Measurements from ENCODE around the gene CDH11.

Gene CDH11

DNA sequence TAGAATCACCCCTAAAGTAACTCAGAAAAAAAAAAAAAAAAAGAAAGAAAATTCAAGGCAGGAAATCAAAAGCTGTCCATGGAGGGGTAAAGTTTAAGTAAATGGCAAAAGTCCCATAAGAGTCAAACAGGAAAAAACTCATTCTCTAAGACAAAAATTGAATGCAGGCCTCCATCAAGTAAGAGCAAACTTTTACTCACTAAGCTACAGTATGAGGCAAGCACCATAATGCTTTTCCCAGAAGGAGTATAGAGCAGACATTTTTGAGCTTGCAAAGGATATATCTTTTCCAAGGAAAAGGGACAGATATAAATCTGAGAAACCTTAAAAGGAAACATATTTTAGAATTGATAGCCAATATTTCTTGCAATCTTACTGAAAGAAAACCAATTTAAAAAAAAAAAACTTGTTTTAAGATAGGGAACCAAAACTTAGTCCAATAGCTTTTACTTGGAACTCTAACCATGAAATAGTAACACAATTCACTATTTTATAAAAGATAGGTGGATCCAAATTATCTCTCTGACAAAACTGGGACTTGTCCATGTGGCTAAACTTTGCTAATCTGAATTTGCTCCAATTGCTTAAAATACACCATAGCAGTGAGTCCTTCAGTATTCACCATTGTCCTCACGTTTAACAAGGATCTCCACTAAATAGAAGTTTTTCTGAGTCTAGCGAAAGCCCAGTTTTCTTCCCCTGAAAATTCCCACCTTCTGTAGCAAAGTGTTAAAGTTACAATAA is 99.8 kb downstream of the CDH11 start:
- no peak for DNase-seq

DNA sequence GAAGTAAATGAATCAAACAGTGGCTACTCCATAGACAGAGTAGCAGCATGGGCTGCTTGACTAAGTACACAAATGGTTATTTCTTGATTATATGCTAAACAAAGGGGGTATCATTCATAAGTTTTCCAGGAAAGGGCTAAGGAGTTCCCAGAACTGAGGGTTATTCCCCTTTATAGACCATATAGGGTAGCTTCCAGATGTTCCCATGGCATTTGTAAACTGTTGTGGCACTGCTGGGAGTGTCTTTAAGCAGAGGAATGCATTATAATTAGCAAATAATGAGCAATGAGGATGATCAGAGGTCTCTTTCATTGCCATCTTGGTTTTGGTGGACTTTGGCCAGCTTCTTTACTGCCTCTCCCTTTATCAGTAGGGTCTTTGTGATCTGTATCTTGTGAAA is 105.1 kb downstream of the CDH11 start:
- DNase-seq = no peak

GRCh38 chr16:65015599-65015998 is 106.3 kb downstream of the CDH11 start:
- no peak for DNase-seq

- no peak for DNase-seq
Observed at GRCh38 chr16:65012357-65012756, 109.5 kb downstream of the CDH11 start.

GRCh38 chr16:65010125-65010524 is 111.7 kb downstream of the CDH11 start:
- no peak for DNase-seq

GRCh38 chr16:65005696-65006095 is 116.2 kb downstream of the CDH11 start:
- DNase-seq = no peak

DNA sequence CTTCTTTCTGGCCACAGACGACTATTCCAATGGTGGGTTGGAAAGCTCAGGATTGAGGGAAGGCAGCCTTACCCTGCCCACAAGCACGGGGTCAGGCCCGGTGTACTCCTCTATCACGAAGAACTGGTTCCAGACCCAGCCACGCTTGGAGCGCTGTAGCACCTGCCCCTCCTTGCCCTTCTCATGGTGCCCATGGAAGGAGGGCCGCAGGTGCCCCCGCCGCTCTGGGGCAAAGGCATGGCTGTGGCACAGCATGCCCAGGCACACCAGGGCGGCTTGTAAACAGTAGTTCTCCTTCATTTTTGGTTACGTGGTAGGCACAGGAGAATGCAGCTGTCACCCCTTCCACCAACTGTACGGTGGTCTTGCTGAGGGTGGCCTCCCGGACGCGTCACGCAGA is 117.3 kb downstream of the CDH11 start:
- DNase-seq = no peak

- DNase-seq = no peak
Observed at GRCh38 chr16:65003621-65004020, 118.2 kb downstream of the CDH11 start.

GRCh38 chr16:65002265-65002664 is 119.6 kb downstream of the CDH11 start:
- DNase-seq = no peak

- DNase-seq = no peak
Observed at GRCh38 chr16:65000654-65001053, 121.2 kb downstream of the CDH11 start.

GRCh38 chr16:64997751-64998150 is 124.1 kb downstream of the CDH11 start:
- DNase-seq = no peak

DNA sequence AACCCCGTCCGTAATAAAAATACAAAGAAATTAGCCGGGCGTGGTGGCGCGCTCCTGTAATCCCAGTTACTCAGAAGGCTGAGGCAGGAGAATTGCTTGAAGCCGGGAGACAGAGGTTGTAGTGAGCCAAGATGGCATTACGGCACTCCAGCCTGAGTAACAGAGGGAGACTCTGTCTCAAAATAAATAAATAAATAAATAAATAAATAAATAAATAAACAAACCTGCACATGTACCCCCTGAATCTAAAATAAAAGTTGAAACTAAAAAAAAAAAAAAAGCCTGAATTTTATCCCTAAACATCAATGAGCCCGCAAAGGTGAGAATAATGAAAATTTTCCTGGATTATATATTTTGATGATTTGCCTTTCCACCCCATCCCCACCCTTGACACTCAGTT is 124.7 kb downstream of the CDH11 start:
- DNase-seq = no peak

DNA sequence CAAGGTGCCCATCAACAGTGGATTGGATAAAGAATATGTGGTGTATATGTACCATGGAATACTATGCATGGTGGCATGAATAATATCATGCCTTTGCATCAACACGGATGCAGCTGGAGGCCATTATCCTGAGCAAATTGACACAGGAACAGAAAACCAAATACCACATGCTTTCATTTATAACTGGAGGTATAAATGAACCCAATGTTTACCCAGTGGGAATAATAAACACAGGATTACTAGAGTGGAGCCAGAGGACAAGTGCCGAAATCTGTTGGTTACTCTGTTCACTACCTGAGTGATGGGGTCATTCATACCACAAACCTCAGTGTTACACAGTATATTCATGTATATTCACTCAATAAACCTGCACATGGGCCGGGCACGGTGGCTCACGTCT is 125.2 kb downstream of the CDH11 start:
- DNase-seq = peak; percentile 71

DNA sequence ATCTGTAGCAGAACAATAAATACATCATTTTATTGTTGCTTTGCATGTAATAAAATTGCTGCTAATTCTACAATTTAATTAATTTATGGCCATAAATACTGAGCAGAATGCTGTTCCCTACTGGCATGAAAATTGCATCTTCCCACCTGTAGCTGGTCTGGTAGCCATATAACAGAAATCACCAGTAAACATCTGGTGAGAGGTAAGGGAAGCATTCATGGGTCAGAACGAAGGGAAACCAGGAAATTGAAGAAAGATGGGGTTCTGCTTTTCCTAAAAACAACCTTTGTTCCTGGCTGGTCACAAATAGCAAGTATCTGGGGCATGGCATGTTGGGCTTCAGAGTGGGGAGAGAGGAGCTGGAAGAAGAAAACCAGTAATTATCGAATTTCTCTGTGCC is 128.4 kb downstream of the CDH11 start:
- DNase-seq = no peak

DNA sequence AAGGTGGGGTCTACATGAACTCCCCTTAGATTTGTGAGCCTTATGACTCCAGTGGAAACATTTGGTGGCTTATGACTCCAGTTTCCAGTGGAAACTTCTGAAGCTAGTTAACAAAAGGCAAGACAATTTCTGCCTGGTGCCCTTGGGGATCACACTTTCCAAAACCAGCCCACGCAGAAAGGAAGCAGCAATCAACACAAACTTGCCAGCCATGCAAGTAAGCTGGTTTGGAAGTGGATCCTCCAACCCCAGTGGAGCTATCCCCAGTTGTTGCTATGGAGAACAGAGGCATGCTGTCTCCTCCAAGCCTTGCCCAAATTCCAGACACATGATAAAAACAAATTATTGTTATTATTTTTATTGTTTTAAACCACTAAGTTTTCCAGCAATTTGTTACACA is 130.9 kb downstream of the CDH11 start:
- no peak for DNase-seq

GRCh38 chr16:64990101-64990500 is 131.8 kb downstream of the CDH11 start:
- DNase-seq = no peak

DNA sequence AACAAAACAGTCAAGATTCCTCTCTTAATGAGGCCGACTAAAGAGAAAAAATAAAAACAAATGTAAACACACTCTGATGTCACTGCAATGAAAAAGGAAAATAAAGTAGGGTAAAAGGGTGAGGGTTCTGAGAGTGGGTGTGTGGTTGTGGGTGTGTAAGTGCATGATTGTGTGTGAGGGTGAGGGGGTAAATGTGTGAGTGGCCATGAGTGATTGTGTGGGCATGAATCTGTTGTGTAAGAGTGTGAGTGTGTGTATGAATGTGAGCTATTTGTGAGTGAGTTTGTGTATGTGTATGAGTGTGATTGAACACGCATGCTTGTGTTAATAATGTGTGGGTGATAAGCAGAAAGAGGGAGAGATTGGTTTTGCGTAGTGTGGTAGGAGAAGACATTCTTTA is 132.8 kb downstream of the CDH11 start:
- DNase-seq = no peak

GRCh38 chr16:64983963-64984362 is 137.9 kb downstream of the CDH11 start:
- peak; percentile 9 for DNase-seq

GRCh38 chr16:64983231-64983630 is 138.6 kb downstream of the CDH11 start:
- no peak for DNase-seq

DNA sequence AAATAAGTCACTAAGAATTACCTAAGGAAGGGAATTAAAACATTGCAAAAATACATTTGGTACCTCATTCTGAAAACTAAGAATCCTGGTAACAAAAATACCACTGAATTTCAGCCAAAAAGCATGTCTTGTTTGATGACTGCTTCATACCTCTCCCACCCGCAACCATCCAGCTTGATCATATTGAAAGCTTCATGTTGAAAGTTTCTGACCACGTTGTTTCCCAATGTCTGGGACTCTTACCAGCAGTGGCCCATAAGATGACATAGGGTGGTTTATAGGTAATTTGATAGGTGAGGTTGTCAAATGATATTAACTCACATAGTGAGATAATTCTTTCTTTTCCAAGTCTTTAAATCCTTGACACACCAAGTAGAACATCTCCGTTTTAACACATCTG is 139.3 kb downstream of the CDH11 start:
- no peak for DNase-seq

DNA sequence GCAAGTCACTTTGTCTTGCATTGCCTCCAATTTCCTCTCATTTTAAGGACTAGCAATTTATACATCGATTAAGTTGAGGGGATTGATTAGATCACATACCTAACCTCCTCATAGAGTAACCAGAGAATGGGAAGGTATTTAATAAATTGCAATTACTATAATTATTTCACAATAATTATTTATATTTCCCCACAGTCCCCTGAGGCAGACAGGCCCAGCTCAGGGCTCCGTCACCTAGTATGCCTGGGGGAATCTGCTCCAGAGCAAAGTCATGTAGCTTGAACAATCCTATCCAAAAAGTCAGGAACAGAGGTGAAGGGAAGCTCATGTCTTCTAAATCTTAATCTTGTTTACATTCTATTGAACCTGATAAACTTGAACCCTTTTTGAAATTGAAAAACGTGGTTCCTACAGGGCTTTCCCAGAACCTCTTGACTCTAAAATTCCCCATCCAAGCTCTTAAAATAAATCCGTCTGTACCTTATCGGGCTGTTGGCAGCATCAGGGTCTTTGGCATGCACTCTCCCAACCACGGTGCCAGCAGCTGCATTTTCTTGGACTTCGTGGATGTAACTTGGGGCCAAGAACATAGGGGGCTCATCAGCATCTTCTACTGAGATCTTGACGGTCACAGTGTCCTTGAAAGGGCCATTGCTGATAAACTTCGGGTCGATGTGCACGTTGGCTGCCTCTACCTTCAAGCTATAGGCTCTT is 140.1 kb downstream of the CDH11 start:
- no peak for DNase-seq

GRCh38 chr16:64977206-64977920 is 144.5 kb downstream of the CDH11 start:
- DNase-seq = no peak

DNA sequence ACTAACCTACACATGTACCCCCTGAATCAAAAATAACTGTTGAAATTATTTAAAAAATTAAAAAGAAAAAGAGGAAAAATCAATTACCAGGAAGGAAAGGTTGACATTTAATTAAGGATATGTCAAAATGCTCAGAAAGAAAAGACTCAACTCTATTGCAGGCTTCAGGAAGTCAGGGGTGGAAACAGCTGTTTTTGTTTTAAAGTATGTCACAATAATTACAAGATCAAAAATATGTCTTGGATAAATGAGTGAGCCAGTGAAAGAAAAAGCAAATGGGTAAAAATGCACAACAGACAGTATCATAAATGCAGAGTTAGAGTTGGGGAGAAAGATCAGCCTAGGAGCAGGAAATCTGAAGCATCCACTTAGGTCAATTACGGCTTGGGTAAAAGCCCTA is 146.0 kb downstream of the CDH11 start:
- DNase-seq = no peak

DNA sequence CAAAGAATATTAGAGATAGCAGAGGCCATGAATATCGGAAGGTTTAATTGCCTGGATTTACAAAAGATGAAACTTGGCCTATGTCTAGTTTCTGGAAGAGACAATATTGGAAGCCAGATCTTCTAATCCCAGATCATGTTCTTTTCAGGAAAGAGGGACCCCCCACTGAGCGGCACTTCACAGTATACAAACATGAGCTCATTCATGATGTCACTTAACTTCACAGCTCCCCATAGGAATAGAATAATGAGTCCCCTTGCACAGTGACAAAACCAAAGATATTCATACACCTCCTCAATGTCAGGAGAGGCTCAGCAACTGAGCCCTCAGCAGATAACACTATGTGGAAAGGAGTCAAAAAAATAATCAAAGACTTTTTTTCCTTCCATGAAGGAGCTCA is 147.5 kb downstream of the CDH11 start:
- no peak for DNase-seq

All from NCI-H748 treated with DMSO at 0.1 percent for 48 hours (cell line).